HG03442 (cell line): ENCODE results near the gene HIPK1.
"Not testable (repeated sequence)": the region's sequence is repeated elsewhere in the genome, so short reads cannot be mapped to it uniquely, and the experiment has no call there.

Experiments used
- ATAC-seq: cut with Tn5 transposase; IDR thresholded peaks from one replicate; pipeline ENCODE4 v1.9.1; 2021; ENCODE audit warnings: mild to moderate bottlenecking, moderate library complexity; ENCODE audit not compliant: unreplicated experiment

Gene HIPK1

DNA sequence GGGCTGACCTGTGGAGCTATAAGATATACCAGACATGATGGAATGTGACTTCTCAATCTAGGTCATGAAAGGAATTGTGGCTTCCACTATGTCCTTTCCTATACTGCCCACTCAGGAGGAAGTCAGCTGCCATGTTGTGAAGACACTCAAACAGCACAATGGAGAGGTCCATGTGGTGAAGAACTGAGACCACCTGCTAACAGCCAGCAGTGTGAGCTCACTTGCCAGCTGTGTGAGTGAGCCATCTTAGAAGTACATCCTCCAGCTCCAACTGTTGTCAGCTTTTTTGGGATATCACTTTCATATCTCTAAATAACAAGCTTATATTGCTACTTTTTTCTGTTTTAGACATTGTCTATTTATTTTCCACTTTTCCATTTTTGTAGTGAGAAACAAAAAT is 79.9 kb downstream of the HIPK1 start:
- no peak for ATAC-seq

DNA sequence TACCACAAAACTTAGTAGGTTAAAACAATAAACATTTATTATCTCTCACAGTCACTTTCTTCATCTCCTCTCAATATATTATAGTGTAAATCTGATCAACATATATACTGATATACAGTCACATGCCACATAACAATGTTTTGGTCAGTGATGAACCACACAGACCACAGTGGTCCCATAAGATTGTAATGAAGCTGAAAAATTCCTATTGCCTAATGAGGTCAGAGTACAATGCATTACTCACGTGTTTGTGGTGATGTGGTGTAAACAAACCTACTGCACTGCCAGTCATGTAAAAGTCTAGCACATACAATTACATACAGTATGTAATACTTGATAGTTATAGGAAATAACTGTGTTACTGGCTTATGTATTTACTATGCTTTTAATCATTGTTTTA is 80.3 kb downstream of the HIPK1 start:
- ATAC-seq, result no peak

DNA sequence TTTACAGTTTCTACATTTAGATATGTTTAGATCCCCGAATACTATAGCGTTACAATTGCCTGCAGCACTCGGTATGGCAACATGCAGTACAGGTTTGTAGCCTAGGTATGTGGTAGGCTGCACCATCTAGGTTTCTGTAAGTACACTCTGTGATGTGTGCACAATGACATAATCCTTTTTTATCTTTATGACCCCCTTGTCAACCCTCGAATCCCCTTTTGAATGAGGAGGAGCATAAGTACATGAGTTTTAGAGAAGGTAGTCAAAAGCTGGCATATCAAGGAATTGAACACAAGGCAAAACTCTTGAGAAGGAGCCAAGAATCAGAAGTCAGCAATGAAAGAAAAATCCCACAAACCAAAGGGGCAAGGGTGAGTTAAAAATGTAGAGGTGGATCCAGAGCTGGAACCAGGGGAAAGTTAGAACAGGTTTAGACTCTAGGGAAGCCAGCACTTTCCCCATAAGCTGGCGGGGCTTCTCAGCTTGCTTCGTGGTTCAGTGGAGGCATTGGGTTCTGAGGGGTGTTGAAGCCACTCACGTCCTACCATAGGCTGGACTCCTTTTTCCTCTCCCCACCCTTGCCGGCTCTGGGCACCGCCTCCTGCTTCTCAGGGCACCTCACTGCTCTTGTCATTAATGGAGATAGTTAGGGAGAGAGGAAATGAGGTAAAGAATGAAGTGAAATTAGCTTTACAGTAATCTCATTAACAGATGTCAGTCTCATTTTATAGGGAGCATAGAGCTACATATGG is 81.5 kb downstream of the HIPK1 start:
- no peak for ATAC-seq

DNA sequence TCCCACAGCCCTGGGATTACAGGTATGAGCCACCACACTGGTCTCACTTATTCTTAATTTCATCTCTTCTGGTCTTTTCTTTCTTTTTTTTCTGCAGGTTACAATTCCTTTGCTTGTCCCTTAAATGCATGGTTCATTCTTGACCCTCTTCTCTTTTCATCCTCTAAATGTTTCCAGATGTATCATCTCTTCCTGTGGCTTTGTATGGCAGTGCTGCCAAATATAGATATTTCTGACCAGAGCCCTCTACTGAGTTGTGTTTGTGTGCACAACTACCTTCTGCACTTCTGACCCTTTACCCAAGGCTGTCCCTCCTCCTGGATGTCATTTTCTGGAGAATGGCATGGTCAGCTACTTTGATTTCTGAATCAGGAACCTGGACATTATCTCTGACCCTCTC is 82.7 kb downstream of the HIPK1 start:
- no peak for ATAC-seq

DNA sequence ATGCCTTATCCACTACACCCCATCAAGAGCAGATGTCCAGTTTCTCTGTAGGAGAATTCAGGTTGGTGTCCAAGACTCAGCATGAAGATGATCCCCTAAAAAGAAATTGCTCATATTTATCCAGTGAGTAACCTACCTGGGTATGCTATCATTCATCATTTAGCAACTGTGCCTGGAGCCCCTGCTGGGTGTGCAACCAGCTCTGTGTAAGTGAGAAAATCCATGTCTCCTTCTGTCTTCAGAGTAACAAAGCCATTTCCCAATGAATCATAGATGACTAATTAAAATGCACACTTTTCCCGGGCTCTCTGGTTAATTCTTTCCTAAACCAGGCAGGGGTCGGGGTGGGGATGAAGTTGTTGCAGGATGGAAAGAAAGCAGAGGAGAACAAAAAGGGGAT is 86.0 kb downstream of the HIPK1 start:
- ATAC-seq, result no peak

DNA sequence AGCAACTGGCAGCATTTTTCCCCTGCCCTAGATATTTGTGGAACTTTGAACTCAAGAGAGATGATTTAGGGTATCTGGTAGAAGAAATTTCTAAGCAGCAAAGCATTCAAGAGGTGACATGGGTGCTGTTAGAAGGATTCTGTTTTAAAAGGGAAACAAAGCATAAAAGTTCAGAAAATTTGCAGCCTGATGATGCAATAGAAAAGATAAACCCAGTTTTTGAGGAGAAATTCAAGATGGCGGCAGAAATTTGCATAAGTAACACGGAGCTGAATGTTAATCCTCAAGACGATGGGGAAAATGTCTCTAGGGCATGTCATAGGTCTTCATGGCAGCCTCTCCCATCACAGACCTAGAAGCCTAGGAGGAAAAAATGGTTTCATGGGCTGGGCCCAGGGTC is 90.6 kb downstream of the HIPK1 start:
- not testable (repeated sequence) for ATAC-seq

DNA sequence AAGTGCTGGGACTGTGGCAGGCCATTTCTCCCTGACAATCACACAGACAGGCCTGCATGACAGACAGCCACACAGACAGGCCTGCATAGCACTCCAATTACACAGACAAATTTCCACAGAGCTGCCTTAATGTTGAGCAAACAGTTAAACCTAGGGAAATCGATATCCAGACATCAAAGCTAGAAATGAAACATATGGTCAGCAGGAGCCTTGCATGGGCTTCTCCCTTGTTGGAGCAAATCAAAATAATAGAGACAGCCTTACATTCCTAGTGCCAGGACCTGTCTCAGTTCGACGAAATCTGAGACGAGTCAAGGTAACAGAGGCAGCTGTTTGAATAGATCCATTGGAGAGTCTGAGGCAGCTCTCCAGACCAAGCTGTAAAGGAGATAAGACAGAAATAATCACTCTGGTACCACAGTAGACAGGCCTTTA is 92.6 kb downstream of the HIPK1 start:
- ATAC-seq, result no peak

DNA sequence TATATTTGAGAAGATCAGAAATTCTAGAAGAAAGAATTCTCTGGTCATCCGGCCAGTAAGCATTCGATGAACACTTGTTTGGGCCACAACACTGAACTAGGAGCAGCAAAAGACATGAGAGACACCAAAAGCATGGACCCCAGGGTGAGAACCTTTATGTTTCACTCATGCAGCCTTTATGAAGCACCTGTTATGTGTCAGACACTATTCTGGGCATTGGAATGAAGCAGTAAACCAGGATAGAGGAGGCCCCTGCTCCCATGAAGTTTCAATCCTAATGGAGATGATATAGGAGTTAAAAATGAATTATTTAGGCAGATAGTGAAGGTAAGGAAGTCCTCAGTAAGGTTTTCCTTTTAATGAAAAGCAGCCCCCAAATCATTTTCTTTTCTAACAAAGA is 93.8 kb downstream of the HIPK1 start:
- no peak for ATAC-seq

DNA sequence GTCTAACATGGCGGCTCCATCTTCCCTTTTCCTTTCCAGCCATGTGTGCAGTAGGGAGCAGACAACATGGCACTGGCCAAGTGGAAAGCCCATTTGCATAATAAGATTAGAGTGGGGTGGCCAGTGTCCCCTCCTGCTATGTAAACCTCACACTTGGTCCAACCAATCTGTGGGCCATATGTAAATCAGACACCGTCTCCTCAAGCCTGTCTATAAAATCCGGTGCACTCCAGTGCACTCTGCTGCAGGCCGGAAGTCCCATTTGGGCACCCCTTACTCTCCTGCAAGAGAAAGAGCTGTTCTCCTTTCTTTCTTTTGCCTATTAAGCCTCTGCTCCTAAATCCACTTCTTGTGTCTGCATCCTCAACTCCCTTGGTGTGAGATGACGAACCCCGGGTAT is 94.3 kb downstream of the HIPK1 start:
- ATAC-seq, result no peak

DNA sequence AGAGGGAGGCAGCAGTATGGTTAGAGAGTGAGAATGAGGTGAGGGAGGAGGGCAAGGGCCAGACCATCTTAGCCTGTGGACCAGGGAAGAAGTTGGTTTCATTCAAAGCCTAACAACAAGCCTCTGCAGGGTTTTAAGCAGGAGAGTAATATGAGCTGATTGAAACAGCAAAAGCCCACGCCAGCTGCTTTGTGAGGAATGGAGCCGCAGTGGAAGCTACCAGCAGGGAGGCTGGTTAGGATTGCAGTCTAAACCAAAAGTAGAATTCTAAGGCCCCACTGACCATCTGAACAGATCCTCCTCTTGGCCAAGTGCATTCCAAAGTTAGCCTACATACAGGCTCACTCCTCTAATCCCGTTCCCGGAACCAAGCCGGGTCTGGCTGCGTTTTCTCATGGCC is 94.9 kb downstream of the HIPK1 start:
- no peak for ATAC-seq

DNA sequence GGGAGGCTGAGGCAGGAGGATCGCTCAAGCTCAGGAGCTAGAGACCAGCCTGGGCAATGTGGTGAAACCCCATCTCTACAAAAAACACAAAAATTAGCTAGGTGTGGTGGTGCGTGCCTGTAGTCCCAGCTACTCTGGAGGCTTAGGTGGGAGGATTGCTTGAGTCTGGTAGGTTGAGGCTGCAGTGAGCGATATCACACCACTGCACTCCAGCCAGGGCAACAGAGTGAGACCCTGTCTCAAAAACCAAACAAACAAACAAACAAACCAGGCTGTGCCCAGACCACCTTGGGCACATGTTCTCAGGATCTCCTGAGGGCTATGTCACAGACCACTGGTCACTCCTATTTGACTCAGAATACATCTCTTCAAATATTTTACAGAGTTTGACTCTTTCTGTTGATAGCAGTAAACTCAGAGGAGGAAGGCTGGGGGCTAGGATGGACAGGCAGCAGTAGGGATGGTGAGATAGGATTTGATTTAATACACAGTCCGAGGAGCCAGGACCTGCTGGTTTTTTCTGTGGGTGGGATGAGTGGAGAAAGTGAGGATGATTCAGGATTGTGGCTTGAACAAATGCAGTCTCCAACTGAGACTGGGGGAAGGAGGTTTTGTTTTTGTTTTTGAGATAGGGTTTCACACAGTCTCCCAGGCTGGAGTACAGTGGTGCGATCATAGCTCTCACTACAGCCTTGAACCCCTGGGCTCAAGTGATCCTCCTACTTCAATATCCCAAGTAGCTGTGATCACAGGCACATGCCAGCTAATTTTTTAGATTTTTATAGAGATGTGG is 96.7 kb downstream of the HIPK1 start:
- no peak for ATAC-seq

DNA sequence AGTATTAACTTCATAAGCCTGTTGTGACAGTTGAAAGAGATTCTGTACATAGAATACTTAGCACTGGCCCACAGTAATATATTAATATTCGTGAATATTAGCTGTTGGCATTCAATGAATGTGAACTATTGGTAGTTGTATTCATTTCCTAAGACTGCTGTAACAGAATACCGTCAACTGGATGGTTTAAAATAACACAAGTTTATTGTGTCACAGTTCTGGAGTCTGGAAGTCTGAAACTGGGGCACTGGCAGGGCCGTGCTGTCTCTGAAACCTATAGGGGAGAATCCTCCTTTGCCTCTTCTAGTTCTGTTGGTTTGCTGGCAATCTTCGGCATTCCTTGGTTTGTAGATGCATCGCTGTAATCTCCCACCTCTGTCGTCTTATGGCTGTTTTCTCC is 97.7 kb downstream of the HIPK1 start:
- ATAC-seq, result no peak
